Liver (tissue), 9 donors: ENCODE data around the gene SUZ12. TPM values are rescaled to one million over a fixed set of nuclear protein-coding genes. Genes with fewer than 3 reads are reported as not detected.
"Not testable (repeated sequence)": the region's sequence is repeated elsewhere in the genome, so short reads cannot be mapped to it uniquely, and the experiment has no call there.

Experiments used
- DNase-seq: peaks from one replicate; pipeline ENCODE4 v3.0.0-alpha.2; 2017; ENCODE audit warnings: low spot score
- H3K27ac ChIP-seq, 2 donors: one replicate each; pipeline ENCODE4 v1.7.0; 2013; ENCODE audit warnings: inconsistent platforms in 2 of 2, low read length in 2 of 2, control low read depth in 1 of 2, low read depth in 1 of 2, mild to moderate bottlenecking in 1 of 2
- H3K27me3 ChIP-seq, 4 donors: one replicate each; pipeline versions ENCODE4 v1.6.1 to v1.7.0; 2013; ENCODE audit warnings: low read length in 3 of 4, inconsistent platforms in 1 of 4, mild to moderate bottlenecking in 1 of 4, moderate library complexity in 1 of 4; ENCODE audit not compliant: control insufficient read depth in 4 of 4, insufficient read depth in 4 of 4
- H3K36me3 ChIP-seq, 4 donors: one replicate each; pipeline versions ENCODE4 v1.6.1 to v1.7.0; 2013; ENCODE audit warnings: low read length in 3 of 4, mild to moderate bottlenecking in 3 of 4, low read depth in 1 of 4, moderate library complexity in 1 of 4; ENCODE audit not compliant: control insufficient read depth in 4 of 4, insufficient read depth in 3 of 4
- H3K4me1 ChIP-seq, 4 donors: one replicate each; pipeline versions ENCODE4 v1.6.1 to v1.7.0; 2013; ENCODE audit warnings: low read length in 3 of 4, mild to moderate bottlenecking in 3 of 4, moderate library complexity in 1 of 4; ENCODE audit not compliant: control insufficient read depth in 4 of 4, insufficient read depth in 4 of 4
- H3K4me3 ChIP-seq, 3 donors: one replicate each; pipeline versions ENCODE4 v1.6.1 to v1.7.0; 2013; ENCODE audit warnings: low read length in 3 of 3, control low read depth in 1 of 3, low read depth in 1 of 3, mild to moderate bottlenecking in 1 of 3
- H3K9ac ChIP-seq, 2 donors: one replicate each; pipeline ENCODE4 v1.7.0; 2013; ENCODE audit warnings: low read length in 2 of 2, mild to moderate bottlenecking in 2 of 2, moderate library complexity in 2 of 2, control low read depth in 1 of 2, low read depth in 1 of 2
- H3K9me3 ChIP-seq, 4 donors: one replicate each; pipeline versions ENCODE4 v1.6.1 to v1.7.0; 2013; ENCODE audit warnings: low read length in 3 of 4; ENCODE audit not compliant: control insufficient read depth in 4 of 4
- ATF3 ChIP-seq: IDR thresholded peaks from 2 replicates; pipeline ENCODE4 v1.6.1; 2016; ENCODE audit warnings: antibody characterized with exemption
- EGR1 ChIP-seq, 2 donors: IDR thresholded peaks; 2 replicates each; pipeline ENCODE4 v1.6.1; 2016 to 2018; ENCODE audit warnings: antibody characterized with exemption in 2 of 2, low read depth in 2 of 2
- FOXA1 ChIP-seq: IDR thresholded peaks from 2 replicates; pipeline ENCODE4 v1.6.1; 2016; ENCODE audit warnings: antibody characterized with exemption
- FOXA2 ChIP-seq: IDR thresholded peaks from 2 replicates; pipeline ENCODE4 v1.6.1; 2016; ENCODE audit warnings: antibody characterized with exemption
- GABPA ChIP-seq, 2 donors: IDR thresholded peaks in 1 of 2; conservative IDR thresholded peaks in 1 of 2; 2 replicates each; pipeline ENCODE4 v1.6.1; 2016; ENCODE audit warnings: antibody characterized with exemption in 2 of 2, mild to moderate bottlenecking in 1 of 2, moderate library complexity in 1 of 2
- HNF4A ChIP-seq, 2 donors: conservative IDR thresholded peaks; 2 replicates each; pipeline ENCODE4 v1.6.1; 2016; ENCODE audit warnings: antibody characterized with exemption in 2 of 2, mild to moderate bottlenecking in 2 of 2
- HNF4G ChIP-seq: IDR thresholded peaks from 2 replicates; pipeline ENCODE4 v1.6.1; 2016; ENCODE audit warnings: antibody characterized with exemption
- JUND ChIP-seq, 2 donors: IDR thresholded peaks; 2 replicates each; pipeline ENCODE4 v1.6.1; 2016; ENCODE audit warnings: antibody characterized with exemption in 2 of 2
- NR2F2 ChIP-seq: IDR thresholded peaks from 2 replicates; pipeline ENCODE4 v1.6.1; 2016; ENCODE audit warnings: antibody characterized with exemption
- RAD21 ChIP-seq, 2 donors: IDR thresholded peaks; 2 replicates each; pipeline ENCODE4 v1.6.1; 2016; ENCODE audit warnings: antibody characterized with exemption in 2 of 2, mild to moderate bottlenecking in 2 of 2
- REST ChIP-seq: IDR thresholded peaks from 2 replicates; pipeline ENCODE4 v1.6.1; 2016; ENCODE audit warnings: antibody characterized with exemption, mild to moderate bottlenecking
- RXRA ChIP-seq, 2 donors: IDR thresholded peaks; 2 replicates each; pipeline ENCODE4 v1.6.1; 2017 to 2018; ENCODE audit warnings: antibody characterized with exemption in 2 of 2, mild to moderate bottlenecking in 1 of 2
- SP1 ChIP-seq: IDR thresholded peaks from 2 replicates; pipeline ENCODE4 v1.6.1; 2018; ENCODE audit warnings: antibody characterized with exemption, mild to moderate bottlenecking
- TAF1 ChIP-seq: conservative IDR thresholded peaks from 2 replicates; pipeline ENCODE4 v1.6.1; 2016; ENCODE audit warnings: antibody characterized with exemption, mild to moderate bottlenecking
- YY1 ChIP-seq: IDR thresholded peaks from 2 replicates; pipeline ENCODE4 v1.6.1; 2016; ENCODE audit warnings: antibody characterized with exemption, mild to moderate bottlenecking
- ZBTB33 ChIP-seq: IDR thresholded peaks from 2 replicates; pipeline ENCODE4 v1.6.1; 2016; ENCODE audit warnings: antibody characterized with exemption
- WGBS: extraction: QIAGEN DNeasy Blood & Tissue Kit; methylation state at CpG from one replicate; pipeline ENCODE4 v1.1.7; 2013; 5-methylcytosine and 5-hydroxymethylcytosine counted together
- polyA plus RNA-seq, 2 donors: library from polyadenylated mRNA; stranded (reverse) in 1 of 2; unstranded in 1 of 2; fragments of 200-250 nt in 1 of 2; fragments of >200 nt in 1 of 2; fragmentation: Nextera tagmentation in 1 of 2; extraction: Ambion mirVana in 1 of 2; gene quantifications; one replicate each; pipeline versions ENCODE4 v1.2.1 to v1.2.3, GENCODE V29; 2013 to 2015
- total RNA-seq, 2 donors: library from RNA; depleted of rRNA; stranded (reverse); fragments of >200 nt; gene quantifications; one replicate each; pipeline ENCODE4 v1.2.3, GENCODE V29; 2014
- TF ChIP-seq, protein P1 (sequence below): fragments of 150-350 bp; IDR thresholded peaks from 2 replicates; pipeline ENCODE4 v1.5.1; 2017; ENCODE audit warnings: improper control_type of control experiment, low read depth, low read length; ENCODE audit not compliant: missing input control
- TF ChIP-seq, protein P2 (sequence below): IDR thresholded peaks from 2 replicates; pipeline ENCODE4 v1.6.1; 2016; ENCODE audit warnings: antibody characterized with exemption
- donor health status: healthy.
- donor health status: healthy.
- donor health status: healthy.
- donor health status: healthy.
- donor health status: healthy.

SUZ12 gene
- total and polyA plus RNA-seq, 4 donors, result 5.2 to 32.4 (median 9.7) TPM

GRCh38 chr17:31964131-31964530, 27.3 kb downstream of the SUZ12 start:
- not testable (repeated sequence) for H3K27me3 ChIP-seq, H3K9ac ChIP-seq, H3K9me3 ChIP-seq, DNase-seq, H3K4me1 ChIP-seq, H3K27ac ChIP-seq, H3K36me3 ChIP-seq, H3K4me3 ChIP-seq
- 97% methylated on average over 8 of the region's 8 CpGs for WGBS

DNA sequence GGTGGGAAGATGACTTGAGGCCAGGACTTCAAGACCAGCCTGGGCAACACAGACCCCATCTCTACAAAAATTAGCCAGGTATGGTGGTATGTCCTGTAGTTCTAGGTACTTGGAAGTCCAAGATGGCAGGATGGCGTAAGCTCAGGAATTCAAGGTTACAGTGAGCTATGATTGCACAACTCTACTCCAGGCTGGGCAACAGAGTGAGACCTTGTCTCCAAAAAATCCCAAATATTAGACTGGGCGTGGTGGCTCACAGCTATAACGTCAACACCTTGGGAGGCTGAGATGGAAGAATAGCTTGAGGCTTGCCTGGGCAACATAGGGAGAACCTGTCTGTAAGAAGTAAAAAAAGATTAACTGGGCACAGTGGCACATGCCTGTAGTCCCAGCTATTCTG, 30.8 kb downstream of the SUZ12 start:
- TF ChIP-seq ATF3 (no peak), JUND (IDR thresholded peaks at IDR 0.05) (no peak), REST (no peak), FOXA2 (no peak), RXRA (IDR thresholded peaks at IDR 0.05) (no peak), YY1 (no peak), EGR1 (IDR thresholded peaks at IDR 0.05; ENCODE audit: low read depth in 2 of 2) (no peak), SP1 (no peak), GABPA (IDR thresholded peaks at IDR 0.05 in 1 of 2, conservative IDR thresholded peaks at IDR 0.05 in 1 of 2) (no peak), FOXA1 (no peak), NR2F2 (no peak), ZBTB33 (no peak), HNF4A (conservative IDR thresholded peaks at IDR 0.05) (no peak), RAD21 (IDR thresholded peaks at IDR 0.05) (no peak), HNF4G (no peak), TAF1 (no peak)
- TF ChIP-seq, protein P1, sequence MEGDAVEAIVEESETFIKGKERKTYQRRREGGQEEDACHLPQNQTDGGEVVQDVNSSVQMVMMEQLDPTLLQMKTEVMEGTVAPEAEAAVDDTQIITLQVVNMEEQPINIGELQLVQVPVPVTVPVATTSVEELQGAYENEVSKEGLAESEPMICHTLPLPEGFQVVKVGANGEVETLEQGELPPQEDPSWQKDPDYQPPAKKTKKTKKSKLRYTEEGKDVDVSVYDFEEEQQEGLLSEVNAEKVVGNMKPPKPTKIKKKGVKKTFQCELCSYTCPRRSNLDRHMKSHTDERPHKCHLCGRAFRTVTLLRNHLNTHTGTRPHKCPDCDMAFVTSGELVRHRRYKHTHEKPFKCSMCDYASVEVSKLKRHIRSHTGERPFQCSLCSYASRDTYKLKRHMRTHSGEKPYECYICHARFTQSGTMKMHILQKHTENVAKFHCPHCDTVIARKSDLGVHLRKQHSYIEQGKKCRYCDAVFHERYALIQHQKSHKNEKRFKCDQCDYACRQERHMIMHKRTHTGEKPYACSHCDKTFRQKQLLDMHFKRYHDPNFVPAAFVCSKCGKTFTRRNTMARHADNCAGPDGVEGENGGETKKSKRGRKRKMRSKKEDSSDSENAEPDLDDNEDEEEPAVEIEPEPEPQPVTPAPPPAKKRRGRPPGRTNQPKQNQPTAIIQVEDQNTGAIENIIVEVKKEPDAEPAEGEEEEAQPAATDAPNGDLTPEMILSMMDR, result no peak
- TF ChIP-seq, protein P2, sequence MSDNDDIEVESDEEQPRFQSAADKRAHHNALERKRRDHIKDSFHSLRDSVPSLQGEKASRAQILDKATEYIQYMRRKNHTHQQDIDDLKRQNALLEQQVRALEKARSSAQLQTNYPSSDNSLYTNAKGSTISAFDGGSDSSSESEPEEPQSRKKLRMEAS, result no peak
- H3K27ac ChIP-seq, result no peak overlapping the region
- H3K9me3 ChIP-seq, result no peaks in the 10 kb centered on the region
- H3K27me3 ChIP-seq, result no peaks in the 10 kb centered on the region
- DNase-seq, result no peak
- no peak overlapping the region for H3K4me3 ChIP-seq
- WGBS, result 96% methylated on average over 3 of the region's 3 CpGs
- no peaks in the 10 kb centered on the region for H3K4me1 ChIP-seq
- no peak overlapping the region for H3K9ac ChIP-seq
- peaks cover 4 to 9% (median 5%) of the 10 kb centered on the region in 4 donors for H3K36me3 ChIP-seq

DNA sequence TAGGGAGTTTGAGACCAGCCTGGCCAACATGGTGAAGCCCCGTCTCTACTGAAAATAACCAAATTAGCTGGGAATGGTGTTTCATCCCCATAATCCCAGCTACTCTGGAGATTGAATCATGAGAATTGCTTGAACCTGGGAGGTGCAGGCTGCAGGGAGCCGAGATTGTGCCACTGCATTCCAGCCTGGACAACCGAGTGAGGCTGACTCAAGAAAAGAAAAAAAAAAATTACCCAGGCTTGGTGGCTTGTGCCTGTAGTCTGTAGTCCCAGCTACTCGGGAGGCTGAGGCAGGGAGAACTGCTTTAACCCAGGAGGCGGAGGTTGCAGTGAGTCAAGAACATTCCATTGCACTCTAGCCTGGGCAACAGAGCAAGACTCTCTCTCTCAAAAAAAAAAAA, 33.6 kb downstream of the SUZ12 start:
- not testable (repeated sequence) for H3K9ac ChIP-seq, DNase-seq, H3K27me3 ChIP-seq, H3K27ac ChIP-seq, H3K4me3 ChIP-seq, H3K9me3 ChIP-seq, H3K4me1 ChIP-seq, H3K36me3 ChIP-seq
- 94% methylated on average over 5 of the region's 5 CpGs for WGBS

DNA sequence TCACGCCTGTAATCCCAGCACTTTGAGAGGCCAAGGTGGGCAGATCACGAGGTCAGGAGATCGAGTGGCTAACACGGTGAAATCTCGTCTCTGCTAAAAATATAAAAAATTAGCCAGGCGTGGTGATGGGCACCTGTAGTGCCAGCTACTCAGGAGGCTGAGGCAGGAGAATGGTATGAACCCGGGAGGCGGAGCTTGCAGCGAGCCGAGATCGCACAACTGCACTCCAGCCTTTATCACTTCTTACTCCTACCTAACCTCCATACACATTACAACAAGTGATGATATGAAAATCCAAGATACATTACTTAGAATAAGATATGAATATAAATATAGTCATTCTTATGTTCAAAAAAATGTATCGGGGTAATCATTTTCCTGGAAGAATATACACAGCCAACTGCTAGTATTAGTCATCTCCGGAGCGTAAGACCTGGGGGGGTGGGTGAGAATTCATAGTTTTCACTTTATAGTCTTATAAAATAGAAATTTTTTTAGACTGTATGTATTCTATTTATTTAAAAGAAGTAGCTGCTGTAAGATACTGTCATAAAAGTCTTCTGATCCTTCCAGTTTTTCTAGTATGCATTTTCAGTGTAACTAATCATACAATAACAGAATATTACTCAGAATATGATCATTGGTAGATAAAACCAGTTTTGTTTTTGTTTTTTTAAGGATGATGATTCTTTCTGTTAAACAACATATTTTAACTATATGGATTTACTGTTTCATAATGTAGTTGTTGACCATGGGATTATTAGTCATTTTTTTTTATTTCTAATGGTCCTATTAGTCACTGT, 37.7 kb downstream of the SUZ12 start:
- not testable (repeated sequence) for H3K27ac ChIP-seq, DNase-seq, H3K9ac ChIP-seq, H3K9me3 ChIP-seq, H3K27me3 ChIP-seq, H3K4me3 ChIP-seq, H3K4me1 ChIP-seq
- peaks cover 2 to 10% (median 6%) of the 10 kb centered on the region in 4 donors for H3K36me3 ChIP-seq
- 95% methylated on average over 14 of the region's 14 CpGs for WGBS
